Mucosa of rectum (tissue), 2 donors: ENCODE data around the gene COA7.

Source experiments
- H3K27ac ChIP-seq, 2 donors: one replicate each; pipeline ENCODE4 v1.7.0; 2013; ENCODE audit warnings: inconsistent platforms in 2 of 2, low read depth in 2 of 2, low read length in 2 of 2
- H3K27me3 ChIP-seq, 2 donors: one replicate each; pipeline ENCODE4 v1.7.0; 2013; ENCODE audit warnings: low read length in 2 of 2; ENCODE audit not compliant: control insufficient read depth in 2 of 2, insufficient read depth in 2 of 2
- H3K36me3 ChIP-seq, 2 donors: one replicate each; pipeline ENCODE4 v1.7.0; 2013; ENCODE audit warnings: low read length in 2 of 2; ENCODE audit not compliant: control insufficient read depth in 2 of 2, insufficient read depth in 2 of 2
- H3K4me1 ChIP-seq, 2 donors: one replicate each; pipeline ENCODE4 v1.7.0; 2013; ENCODE audit warnings: low read length in 2 of 2, mild to moderate bottlenecking in 1 of 2; ENCODE audit not compliant: control insufficient read depth in 2 of 2, insufficient read depth in 2 of 2
- H3K4me3 ChIP-seq, 2 donors: one replicate each; pipeline ENCODE4 v1.7.0; 2013; ENCODE audit warnings: low read length in 2 of 2
- H3K9ac ChIP-seq, 2 donors: one replicate each; pipeline ENCODE4 v1.7.0; 2013; ENCODE audit warnings: low read length in 2 of 2, low read depth in 1 of 2, mild to moderate bottlenecking in 1 of 2
- H3K9me3 ChIP-seq, 2 donors: one replicate each; pipeline ENCODE4 v1.7.0; 2013; ENCODE audit warnings: low read length in 2 of 2; ENCODE audit not compliant: control insufficient read depth in 2 of 2
- donor health status: healthy.
- donor health status: Normal muscosa, but diverticular disease.

Gene COA7

DNA sequence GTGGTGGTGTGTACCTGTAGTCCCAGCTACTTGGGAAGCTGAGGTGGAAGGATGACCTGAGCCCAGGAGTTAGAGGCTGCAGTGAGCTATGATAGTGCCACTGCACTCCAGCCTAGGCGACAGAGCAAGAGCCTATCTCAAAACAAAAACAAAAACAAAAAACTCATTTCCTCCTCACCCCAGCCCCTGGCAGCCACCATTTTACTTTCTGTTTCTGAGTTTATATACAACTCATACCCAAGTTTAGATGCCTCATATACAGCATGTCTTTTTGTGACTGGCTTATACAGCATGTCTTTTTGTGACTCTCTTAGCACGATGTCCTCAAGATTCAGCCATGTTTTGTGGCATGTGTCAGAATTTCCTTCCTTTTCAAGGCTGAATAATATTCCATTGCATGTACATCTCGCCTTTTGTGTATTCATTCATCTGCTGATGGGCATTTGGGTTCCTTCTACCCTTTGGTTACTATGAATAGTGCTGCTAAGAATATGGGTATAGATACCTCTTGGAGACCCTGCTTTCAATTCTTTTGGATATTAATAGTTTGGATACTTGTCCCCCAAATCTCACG is 14.7 kb downstream of the COA7 start:
- no peaks in the 10 kb centered on the region for H3K4me1 ChIP-seq
- H3K36me3 ChIP-seq: peaks cover 16 to 17% of the 10 kb centered on the region in 2 donors
- no peak overlapping the region for H3K9ac ChIP-seq
- no peaks in the 10 kb centered on the region for H3K27me3 ChIP-seq
- H3K9me3 ChIP-seq: no peaks in the 10 kb centered on the region
- no peak overlapping the region for H3K27ac ChIP-seq
- no peak overlapping the region for H3K4me3 ChIP-seq

DNA sequence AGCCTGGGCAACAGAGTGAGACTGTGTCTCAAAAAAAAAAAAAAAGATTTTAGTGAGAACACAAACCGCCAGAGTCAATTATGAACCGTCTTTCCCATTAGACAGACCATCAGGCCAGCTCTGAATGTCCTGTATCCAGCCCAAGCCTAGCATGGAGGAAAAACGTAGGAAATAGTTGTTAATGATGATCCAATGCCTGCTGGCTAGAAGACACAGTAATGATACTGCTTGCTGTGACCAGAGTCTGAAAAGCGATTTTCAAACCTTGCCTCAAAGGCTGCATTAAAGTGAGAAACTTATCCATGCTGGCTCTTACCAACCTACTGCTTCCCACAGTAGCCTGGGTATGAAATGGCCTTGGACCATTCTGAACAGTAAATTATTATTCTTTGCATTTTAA is 17.0 kb downstream of the COA7 start:
- no peaks in the 10 kb centered on the region for H3K27me3 ChIP-seq
- no peaks in the 10 kb centered on the region for H3K9me3 ChIP-seq
- H3K36me3 ChIP-seq: no peaks in the 10 kb centered on the region
- no peaks in the 10 kb centered on the region for H3K4me1 ChIP-seq
- H3K4me3 ChIP-seq: no peak overlapping the region
- no peak overlapping the region for H3K9ac ChIP-seq
- H3K27ac ChIP-seq: no peak overlapping the region

DNA sequence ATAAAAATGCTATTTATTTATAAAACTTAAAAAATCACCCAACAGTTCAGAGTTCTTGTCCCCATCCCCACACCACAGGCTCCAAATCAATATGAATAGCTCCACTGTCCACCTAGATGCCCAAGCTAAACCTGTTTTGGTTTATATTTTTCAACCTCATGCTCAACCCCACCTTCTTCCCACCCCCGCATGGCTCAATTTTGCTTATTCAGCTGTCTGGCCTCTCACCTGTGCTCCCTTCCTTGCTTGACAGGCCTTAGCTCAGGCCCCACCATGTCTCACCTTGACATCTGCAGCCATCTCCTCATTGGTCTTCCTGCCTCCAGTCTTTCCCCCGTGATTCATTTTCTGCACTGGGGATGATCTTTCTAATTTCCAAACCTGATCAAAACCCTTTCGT is 17.8 kb downstream of the COA7 start:
- H3K4me1 ChIP-seq: no peaks in the 10 kb centered on the region
- no peaks in the 10 kb centered on the region for H3K27me3 ChIP-seq
- no peaks in the 10 kb centered on the region for H3K9me3 ChIP-seq
- no peak overlapping the region for H3K9ac ChIP-seq
- H3K4me3 ChIP-seq: no peak overlapping the region
- no peaks in the 10 kb centered on the region for H3K36me3 ChIP-seq
- no peak overlapping the region for H3K27ac ChIP-seq

DNA sequence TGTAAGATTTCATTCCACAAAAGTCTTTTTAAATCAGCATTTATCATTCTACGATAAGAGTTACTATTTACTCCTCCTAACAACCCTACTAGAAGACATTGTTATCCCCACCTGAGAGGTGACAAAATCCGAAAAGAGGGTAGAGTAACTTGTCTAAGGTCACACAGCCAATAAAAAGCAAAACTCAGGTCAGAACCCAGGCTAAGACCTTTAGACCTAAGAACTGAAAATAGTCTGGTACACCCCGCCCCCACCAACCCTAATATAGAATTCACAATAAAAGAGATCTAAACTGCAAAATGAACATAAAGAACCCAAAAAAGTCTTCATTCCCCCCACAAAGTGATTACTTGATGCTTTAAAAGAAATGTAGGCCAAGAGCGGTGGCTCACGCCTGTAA is 18.6 kb downstream of the COA7 start:
- no peaks in the 10 kb centered on the region for H3K4me1 ChIP-seq
- no peaks in the 10 kb centered on the region for H3K36me3 ChIP-seq
- H3K27ac ChIP-seq: no peak overlapping the region
- no peak overlapping the region for H3K9ac ChIP-seq
- H3K27me3 ChIP-seq: no peaks in the 10 kb centered on the region
- no peak overlapping the region for H3K4me3 ChIP-seq
- H3K9me3 ChIP-seq: no peaks in the 10 kb centered on the region

DNA sequence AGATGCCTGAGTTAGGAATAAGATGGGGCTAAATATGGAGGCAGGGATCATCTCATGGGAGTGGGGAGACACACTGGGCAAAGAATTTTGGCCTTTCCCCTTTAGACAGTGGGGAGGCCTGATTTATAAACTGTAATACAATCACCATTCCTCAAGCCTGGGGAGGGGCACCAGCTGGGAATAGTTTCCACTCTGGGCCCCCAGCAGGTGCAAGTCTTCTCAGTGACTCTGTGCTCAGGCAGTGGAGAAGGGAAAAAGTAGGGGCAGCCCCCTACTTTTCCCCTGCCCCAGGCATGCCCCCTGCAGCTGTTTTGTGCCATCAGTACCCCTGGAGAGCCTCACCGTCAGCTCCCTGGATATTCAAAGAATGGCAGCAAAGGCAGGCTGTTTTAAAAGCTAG is 19.1 kb downstream of the COA7 start:
- no peak overlapping the region for H3K27ac ChIP-seq
- H3K4me1 ChIP-seq: no peaks in the 10 kb centered on the region
- no peak overlapping the region for H3K9ac ChIP-seq
- H3K27me3 ChIP-seq: no peaks in the 10 kb centered on the region
- no peaks in the 10 kb centered on the region for H3K36me3 ChIP-seq
- H3K4me3 ChIP-seq: no peak overlapping the region
- H3K9me3 ChIP-seq: no peaks in the 10 kb centered on the region

DNA sequence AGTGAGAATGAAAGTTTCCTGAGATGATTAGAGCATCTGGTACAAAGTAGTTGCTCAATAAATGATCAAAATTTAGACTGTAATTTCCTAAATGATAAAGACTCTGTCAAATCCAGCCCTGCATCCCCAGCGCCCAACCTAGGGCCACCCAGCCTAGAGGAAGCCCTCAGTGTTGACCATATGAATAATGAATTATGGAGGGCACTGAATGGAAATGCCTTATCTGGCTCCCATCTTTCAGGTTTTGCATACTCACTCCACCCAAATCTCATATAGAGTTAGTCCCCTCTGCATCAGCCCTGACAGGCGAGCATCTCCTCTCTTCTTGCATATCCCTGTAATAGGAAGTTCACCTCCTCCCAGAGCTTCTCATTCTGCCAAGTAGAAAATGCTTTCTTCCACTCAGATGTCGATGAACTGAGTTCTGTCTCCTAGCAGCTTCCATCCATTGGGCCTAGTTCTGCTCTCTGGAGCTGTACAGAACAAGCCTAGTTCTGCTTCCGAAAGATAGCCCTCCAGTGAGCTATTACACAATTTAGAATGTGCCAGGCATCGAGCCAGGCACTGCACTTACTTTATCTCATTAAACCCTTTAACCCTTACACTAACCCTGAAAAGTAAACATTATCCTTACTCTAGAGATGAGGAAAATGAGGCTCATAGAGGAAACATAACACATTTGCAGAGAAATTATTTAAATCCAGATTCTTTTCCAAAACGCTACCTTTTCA is 20.9 kb downstream of the COA7 start:
- Histone ChIP-seq H3K27ac (no peak overlapping the region), H3K9me3 (no peaks in the 10 kb centered on the region), H3K4me3 (no peak overlapping the region), H3K4me1 (no peaks in the 10 kb centered on the region), H3K36me3 (no peaks in the 10 kb centered on the region), H3K27me3 (no peaks in the 10 kb centered on the region), H3K9ac (no peak overlapping the region)

DNA sequence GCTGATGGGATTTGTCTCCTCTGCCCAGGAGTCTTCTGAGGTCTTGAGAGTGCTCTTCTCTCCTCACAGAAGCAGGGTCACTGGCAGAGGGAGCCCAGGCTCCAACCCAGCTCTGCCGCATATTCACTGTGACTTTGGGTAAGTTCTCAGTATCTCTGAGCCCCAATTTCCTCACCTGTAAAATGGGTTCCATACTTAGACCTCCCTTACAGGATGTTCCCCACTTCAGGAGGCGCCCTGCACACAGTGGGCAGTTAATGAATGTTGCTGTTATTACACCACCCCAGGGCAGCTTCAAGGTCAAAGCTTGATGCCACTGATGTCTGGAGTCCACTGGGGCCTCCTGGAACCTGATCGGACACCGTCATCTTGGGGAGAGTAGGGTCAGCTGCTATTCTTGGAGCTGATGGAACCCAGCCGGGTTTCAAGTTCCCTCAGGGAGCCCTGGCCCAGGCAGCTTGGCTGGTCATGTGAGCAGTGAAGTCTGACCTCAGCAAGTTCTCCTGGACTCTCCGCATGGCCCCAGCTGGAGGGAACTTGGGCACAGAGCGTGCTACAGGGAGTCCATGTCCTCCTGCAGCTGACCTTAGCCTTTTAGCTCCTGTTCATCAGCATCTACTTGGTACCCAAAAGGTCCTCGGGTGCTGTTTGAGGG is 21.8 kb downstream of the COA7 start:
- Histone ChIP-seq H3K4me1 (no peaks in the 10 kb centered on the region), H3K27me3 (no peaks in the 10 kb centered on the region), H3K9ac (no peak overlapping the region), H3K36me3 (no peaks in the 10 kb centered on the region), H3K9me3 (no peaks in the 10 kb centered on the region), H3K27ac (no peak overlapping the region), H3K4me3 (no peak overlapping the region)

DNA sequence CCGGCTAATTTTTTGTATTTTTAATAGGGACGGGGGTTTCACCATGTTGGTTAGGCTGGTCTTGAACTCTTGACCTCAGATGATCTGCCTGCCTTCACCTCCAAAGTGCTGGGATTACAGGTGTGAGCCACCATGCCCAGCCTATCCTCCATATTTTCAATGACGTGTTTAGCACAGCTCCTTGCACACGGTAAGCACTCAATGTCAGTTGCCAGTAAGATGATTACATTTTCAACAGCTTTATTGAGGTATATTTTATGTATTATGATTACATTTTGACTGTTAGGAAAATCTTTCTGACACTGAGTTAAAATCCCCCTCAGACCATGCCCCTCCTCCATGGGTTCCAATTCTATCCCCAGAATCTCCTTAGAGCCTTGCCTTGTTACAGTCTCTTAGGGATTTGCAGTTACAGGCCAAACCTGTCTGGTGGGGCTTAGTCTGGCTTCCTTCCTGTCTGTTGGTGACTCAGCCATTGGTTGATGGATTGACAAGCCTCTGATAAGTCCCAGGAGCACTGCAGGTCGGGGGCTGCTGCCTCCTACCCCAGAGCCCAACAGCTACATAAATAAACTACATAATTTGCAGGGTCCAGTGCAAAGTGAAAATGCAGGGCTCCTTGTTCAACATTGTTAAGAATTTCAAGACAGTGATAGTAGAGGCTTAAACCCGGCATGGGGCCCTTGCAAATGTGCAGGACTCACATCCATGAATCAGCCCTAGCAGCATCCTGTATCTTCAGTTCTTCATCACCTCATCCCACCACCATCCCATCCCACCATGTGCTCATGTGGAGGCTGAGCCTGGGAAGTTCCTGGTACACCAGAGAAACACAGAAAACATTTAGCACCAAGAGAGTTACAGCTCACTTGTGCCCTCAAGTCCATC is 23.4 kb downstream of the COA7 start:
- Histone ChIP-seq H3K9me3 (no peaks in the 10 kb centered on the region), H3K36me3 (no peaks in the 10 kb centered on the region), H3K9ac (no peak overlapping the region), H3K27me3 (no peaks in the 10 kb centered on the region), H3K27ac (no peak overlapping the region), H3K4me1 (no peaks in the 10 kb centered on the region), H3K4me3 (no peak overlapping the region)

DNA sequence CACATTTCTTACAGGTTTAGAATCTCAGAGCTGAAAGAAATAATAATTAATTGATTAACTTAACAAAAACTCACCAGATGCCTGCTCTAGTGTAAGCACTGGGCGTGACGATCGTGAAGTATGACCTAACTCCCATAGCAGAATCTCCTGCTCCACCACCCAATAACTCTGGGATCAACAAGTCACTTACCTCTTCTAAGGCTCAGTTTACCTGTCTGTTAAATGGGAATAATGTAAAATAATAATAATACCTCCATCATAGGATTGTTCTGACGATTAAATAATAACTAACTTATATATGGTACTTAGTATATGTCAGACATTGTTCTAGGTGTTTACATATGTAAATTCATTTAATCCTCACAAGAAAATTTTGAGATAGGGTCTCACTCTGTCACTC is 24.6 kb downstream of the COA7 start:
- H3K4me3 ChIP-seq: no peak overlapping the region
- H3K36me3 ChIP-seq: no peaks in the 10 kb centered on the region
- no peak overlapping the region for H3K9ac ChIP-seq
- H3K9me3 ChIP-seq: no peaks in the 10 kb centered on the region
- no peaks in the 10 kb centered on the region for H3K4me1 ChIP-seq
- no peak overlapping the region for H3K27ac ChIP-seq
- H3K27me3 ChIP-seq: no peaks in the 10 kb centered on the region

DNA sequence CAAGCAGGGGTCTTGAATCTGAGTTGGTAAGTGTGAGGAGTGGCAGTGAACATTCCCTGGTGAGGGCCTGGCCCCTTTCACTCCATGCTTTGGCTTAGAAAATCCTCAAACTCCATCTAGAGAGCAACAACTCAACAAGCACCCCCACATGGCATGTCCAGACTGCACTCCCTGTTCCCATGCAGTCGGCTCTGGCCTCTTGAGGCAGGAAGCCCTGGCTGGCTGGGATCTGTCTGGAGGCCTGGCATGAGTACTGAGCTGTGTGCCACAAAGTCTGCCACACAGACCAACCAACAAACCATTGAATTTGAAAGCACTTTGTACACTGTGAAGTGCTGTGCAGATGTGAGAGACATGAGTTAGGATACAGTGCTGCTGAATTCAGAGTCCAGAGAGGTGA is 25.2 kb downstream of the COA7 start:
- Histone ChIP-seq H3K4me1 (no peaks in the 10 kb centered on the region), H3K9ac (no peak overlapping the region), H3K27ac (no peak overlapping the region), H3K27me3 (no peaks in the 10 kb centered on the region), H3K9me3 (no peaks in the 10 kb centered on the region), H3K4me3 (no peak overlapping the region), H3K36me3 (no peaks in the 10 kb centered on the region)
